Measurements from ENCODE around the gene ADGRL1.
"Not testable (repeated sequence)": the region's sequence is repeated elsewhere in the genome, so short reads cannot be mapped to it uniquely, and the experiment has no call there.

Gene ADGRL1

GRCh38 chr19:14205452-14206287 is at the start of gene ADGRL1:
Gene ADGRL1, minus strand, starts transcription at chr19:14206169. Its CDS starts 22,567 bp downstream, at chr19:14183602.
- not testable (repeated sequence) for DNase-seq (ENCODE audit: low read depth in 2 of 2)

- DNase-seq (ENCODE audit: low read depth in 2 of 2): not testable (repeated sequence)
Observed at GRCh38 chr19:14255316-14255715, 49.3 kb upstream of the ADGRL1 start.

- not testable (repeated sequence) for DNase-seq (ENCODE audit: low read depth in 2 of 2)
Observed at GRCh38 chr19:14253822-14254599, 48.0 kb upstream of the ADGRL1 start.

GRCh38 chr19:14252136-14252535 is 46.2 kb upstream of the ADGRL1 start:
- DNase-seq (ENCODE audit: low read depth in 2 of 2): not testable (repeated sequence)

- no peak for DNase-seq (ENCODE audit: low read depth in 2 of 2)
Observed at GRCh38 chr19:14250870-14251269, 44.9 kb upstream of the ADGRL1 start.

- not testable (repeated sequence) for DNase-seq (ENCODE audit: low read depth in 2 of 2)
Observed at GRCh38 chr19:14250315-14250714, 44.3 kb upstream of the ADGRL1 start.

- DNase-seq (ENCODE audit: low read depth in 2 of 2): not testable (repeated sequence)
Observed at GRCh38 chr19:14249891-14250290, 43.9 kb upstream of the ADGRL1 start.

GRCh38 chr19:14249012-14249754 is 43.2 kb upstream of the ADGRL1 start:
- DNase-seq (ENCODE audit: low read depth in 2 of 2): not testable (repeated sequence)

- no peak for DNase-seq (ENCODE audit: low read depth in 2 of 2)
Observed at GRCh38 chr19:14248578-14249011, 42.6 kb upstream of the ADGRL1 start.

- DNase-seq (ENCODE audit: low read depth in 2 of 2): not testable (repeated sequence)
Observed at GRCh38 chr19:14247548-14248471, 41.8 kb upstream of the ADGRL1 start.

- not testable (repeated sequence) for DNase-seq (ENCODE audit: low read depth in 2 of 2)
Observed at GRCh38 chr19:14247205-14247547, 41.2 kb upstream of the ADGRL1 start.

GRCh38 chr19:14244393-14244792 is 38.4 kb upstream of the ADGRL1 start:
- DNase-seq (ENCODE audit: low read depth in 2 of 2): not testable (repeated sequence)

GRCh38 chr19:14243718-14244117 is 37.7 kb upstream of the ADGRL1 start:
- not testable (repeated sequence) for DNase-seq (ENCODE audit: low read depth in 2 of 2)

- no peak for DNase-seq (ENCODE audit: low read depth in 2 of 2)
Observed at GRCh38 chr19:14237014-14237941, 31.3 kb upstream of the ADGRL1 start.

GRCh38 chr19:14232945-14233344 is 27.0 kb upstream of the ADGRL1 start:
- not testable (repeated sequence) for DNase-seq (ENCODE audit: low read depth in 2 of 2)

GRCh38 chr19:14228446-14229071 is 22.6 kb upstream of the ADGRL1 start:
- DNase-seq (ENCODE audit: low read depth in 2 of 2): not testable (repeated sequence)

GRCh38 chr19:14226498-14226897 is 20.5 kb upstream of the ADGRL1 start:
- not testable (repeated sequence) for DNase-seq (ENCODE audit: low read depth in 2 of 2)

GRCh38 chr19:14222886-14223285 is 16.9 kb upstream of the ADGRL1 start:
- no peak for DNase-seq (ENCODE audit: low read depth in 2 of 2)

GRCh38 chr19:14221345-14221744 is 15.4 kb upstream of the ADGRL1 start:
- DNase-seq (ENCODE audit: low read depth in 2 of 2): peak; percentile 39 to 54

Measured in stimulated activated CD8-positive, alpha-beta memory T cell treated with anti-CD3 and anti-CD28 coated beads, Interleukin-7, amount 100 ng/mL, for 1 hour (primary cell).